ENCODE data around the gene DES.

DES gene

GRCh38 chr2:219442256-219443015 is 24.3 kb downstream of the DES start:
- intact Hi-C loops (cut with DNase I; ENCODE audit: low total_unique reads), result loop anchor here (5.0 kb wide), 1 partner anchor 35 kb away; no protein-coding TSS in a partner anchor
- Histone ChIP-seq H3K27me3 (no peaks in the 10 kb centered on the region), H3K9me3 (no peaks in the 10 kb centered on the region), H3K4me3 (peak overlapping the region; percentile 77 to 85), H3K36me3 (peaks cover 0 to 6% (median 0%) of the 10 kb centered on the region in 3 donors), H3K4me1 (peaks cover 0 to 86% (median 53%) of the 10 kb centered on the region in 4 donors), H3K27ac (peak overlapping the region; percentile 96 to 97)
- peak in 1 of 2 donors; percentile 64 for DNase-seq
- TF ChIP-seq CTCF (IDR thresholded peaks at IDR 0.05), result no peak

DNA sequence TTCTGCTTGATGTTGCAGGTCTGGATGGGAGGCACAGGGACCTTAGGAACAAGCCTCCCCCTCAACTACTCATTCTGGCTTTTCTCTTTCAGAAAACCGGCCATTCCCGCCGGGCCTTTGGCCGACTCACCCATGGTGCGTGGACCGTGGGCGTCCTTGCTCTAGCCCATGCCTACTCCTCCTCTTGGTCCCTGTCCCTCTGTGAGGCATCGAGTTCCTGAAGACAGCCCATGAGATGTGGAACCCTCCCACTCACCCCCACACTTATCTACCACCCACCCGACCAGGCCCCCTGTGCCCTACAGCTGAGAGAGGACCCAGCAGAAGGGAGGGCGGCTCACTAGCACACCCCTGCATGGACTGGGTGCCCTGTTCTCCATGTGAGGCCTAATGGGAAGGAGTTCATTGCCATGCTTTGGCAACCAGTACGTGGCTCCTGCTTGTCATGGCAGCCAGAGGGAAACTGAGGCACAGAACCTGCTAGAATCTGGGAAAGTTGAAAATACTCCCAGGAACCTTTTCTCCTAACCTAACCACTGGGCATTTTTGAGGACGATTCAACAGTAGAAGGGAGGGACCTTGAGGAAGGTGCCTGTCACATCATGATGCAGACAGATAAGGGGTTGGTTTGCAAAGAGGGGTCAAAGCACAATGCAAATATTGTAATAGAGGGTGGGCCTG is 25.0 kb downstream of the DES start:
- no peak for TF ChIP-seq CTCF (IDR thresholded peaks at IDR 0.05)
- no peaks in the 10 kb centered on the region for H3K9me3 ChIP-seq
- intact Hi-C loops (cut with DNase I; ENCODE audit: low total_unique reads), result loop anchor here (5.0 kb wide), 1 partner anchor 36 kb away; no protein-coding TSS in a partner anchor
- H3K4me1 ChIP-seq, result peaks cover 0 to 86% (median 56%) of the 10 kb centered on the region in 4 donors
- H3K36me3 ChIP-seq, result peaks cover 0 to 11% (median 7%) of the 10 kb centered on the region in 3 donors
- DNase-seq, result peak in 1 of 2 donors; percentile 66
- H3K27me3 ChIP-seq, result no peaks in the 10 kb centered on the region
- peak overlapping the region; percentile 96 to 97 for H3K27ac ChIP-seq
- H3K4me3 ChIP-seq, result peak overlapping the region; percentile 77 to 85

DNA sequence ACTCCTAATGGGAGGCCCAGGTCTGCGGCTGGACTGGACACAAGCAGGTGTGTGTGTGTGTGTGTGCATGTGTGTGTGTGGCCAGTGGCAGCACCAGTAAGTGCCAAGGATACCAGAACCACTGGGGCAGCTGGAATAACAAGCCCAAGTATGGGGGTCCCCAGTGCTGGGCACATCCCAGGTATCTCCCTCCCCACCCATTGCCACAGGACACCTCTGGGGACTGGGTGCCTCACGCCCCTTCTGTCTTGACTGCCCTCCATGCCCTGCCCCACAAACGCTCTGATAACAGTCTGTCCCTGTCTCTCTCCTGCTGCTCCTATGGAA is 25.5 kb downstream of the DES start:
- intact Hi-C loops (cut with DNase I; ENCODE audit: low total_unique reads), result loop anchor here (5.0 kb wide), 1 partner anchor 36 kb away; no protein-coding TSS in a partner anchor
- H3K36me3 ChIP-seq, result peaks cover 5 to 16% (median 12%) of the 10 kb centered on the region in 3 donors
- DNase-seq, result peak in 1 of 2 donors; percentile 65
- TF ChIP-seq CTCF (IDR thresholded peaks at IDR 0.05), result no peak
- peak overlapping the region; percentile 77 to 85 for H3K4me3 ChIP-seq
- H3K27ac ChIP-seq, result peak overlapping the region; percentile 96 to 97
- no peaks in the 10 kb centered on the region for H3K9me3 ChIP-seq
- no peaks in the 10 kb centered on the region for H3K27me3 ChIP-seq
- peaks cover 0 to 87% (median 61%) of the 10 kb centered on the region in 4 donors for H3K4me1 ChIP-seq

DNA sequence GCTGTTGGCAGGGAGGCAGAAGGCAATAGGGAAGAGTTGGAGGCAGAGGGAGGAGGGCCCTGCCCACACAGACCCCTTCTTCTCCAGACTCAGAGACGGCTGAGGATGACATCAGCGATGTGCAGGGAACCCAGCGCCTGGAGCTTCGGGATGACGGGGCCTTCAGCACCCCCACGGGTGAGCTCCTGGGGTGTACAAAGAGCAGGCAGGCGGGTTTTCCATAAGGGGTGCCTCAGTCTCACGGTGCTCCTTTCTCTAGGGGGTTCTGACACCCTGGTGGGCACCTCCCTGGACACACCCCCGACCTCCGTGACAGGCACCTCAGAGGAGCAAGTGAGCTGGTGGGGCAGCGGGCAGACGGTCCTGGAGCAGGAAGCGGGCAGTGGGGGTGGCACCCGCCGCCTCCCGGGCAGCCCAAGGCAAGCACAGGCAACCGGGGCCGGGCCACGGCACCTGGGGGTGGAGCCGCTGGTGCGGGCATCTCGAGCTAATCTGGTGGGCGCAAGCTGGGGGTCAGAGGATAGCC is 26.5 kb downstream of the DES start:
- peak in 1 of 2 donors; percentile 80 for DNase-seq
- Histone ChIP-seq H3K4me1 (peaks cover 0 to 88% (median 70%) of the 10 kb centered on the region in 4 donors), H3K27me3 (no peaks in the 10 kb centered on the region), H3K4me3 (peak overlapping the region; percentile 77 to 85), H3K36me3 (peaks cover 10 to 26% (median 21%) of the 10 kb centered on the region in 3 donors), H3K9me3 (no peaks in the 10 kb centered on the region), H3K27ac (peak overlapping the region; percentile 96 to 97)
- intact Hi-C loops (cut with DNase I; ENCODE audit: low total_unique reads), result loop anchor here (5.0 kb wide), 1 partner anchor 37 kb away; no protein-coding TSS in a partner anchor
- no peak for TF ChIP-seq CTCF (IDR thresholded peaks at IDR 0.05)

- DNase-seq, result peak in 1 of 2 donors; percentile 69
- intact Hi-C loops (cut with DNase I; ENCODE audit: low total_unique reads), result no loop called here
- Histone ChIP-seq H3K4me3 (peak overlapping the region; percentile 77 to 85), H3K27ac (peak overlapping the region; percentile 96 to 97), H3K4me1 (peaks cover 0 to 88% (median 76%) of the 10 kb centered on the region in 4 donors), H3K27me3 (no peaks in the 10 kb centered on the region), H3K9me3 (no peaks in the 10 kb centered on the region), H3K36me3 (peaks cover 10 to 32% (median 27%) of the 10 kb centered on the region in 3 donors)
- TF ChIP-seq CTCF (IDR thresholded peaks at IDR 0.05), result no peak
Measured at GRCh38 chr2:219445220-219445640, 27.1 kb downstream of the DES start.
